Measurements from ENCODE around the gene RBFOX2.
"Not testable (repeated sequence)": the region's sequence is repeated elsewhere in the genome, so short reads cannot be mapped to it uniquely, and the experiment has no call there.

The RBFOX2 gene

GRCh38 chr22:35740616-35741015 is 288.0 kb downstream of the RBFOX2 start:
- DNase-seq (ENCODE audit: extremely low read depth, insufficient read length), result no peak
- H3K4me3 ChIP-seq (replicated peaks; ENCODE audit: low read depth, low read length), result no peak overlapping the region
- H3K36me3 ChIP-seq (ENCODE audit: control insufficient read depth, insufficient read depth, low read length), result no peaks in the 10 kb centered on the region
- H3K27me3 ChIP-seq (replicated peaks; ENCODE audit: control insufficient read depth, insufficient read depth, low read length), result no peaks in the 10 kb centered on the region; the same call in 1 of the 2 replicates
- TF ChIP-seq CTCF (IDR thresholded peaks at IDR 0.05; ENCODE audit: insufficient read depth, low read length, poor library complexity, severe bottlenecking), result no peak

GRCh38 chr22:35739931-35740380 is 288.7 kb downstream of the RBFOX2 start:
- Histone ChIP-seq H3K36me3 (ENCODE audit: control insufficient read depth, insufficient read depth, low read length) (no peaks in the 10 kb centered on the region), H3K27me3 (replicated peaks; ENCODE audit: control insufficient read depth, insufficient read depth, low read length) (no peaks in the 10 kb centered on the region; the same call in 1 of the 2 replicates)
- no peak for TF ChIP-seq CTCF (IDR thresholded peaks at IDR 0.05; ENCODE audit: insufficient read depth, low read length, poor library complexity, severe bottlenecking)

DNA sequence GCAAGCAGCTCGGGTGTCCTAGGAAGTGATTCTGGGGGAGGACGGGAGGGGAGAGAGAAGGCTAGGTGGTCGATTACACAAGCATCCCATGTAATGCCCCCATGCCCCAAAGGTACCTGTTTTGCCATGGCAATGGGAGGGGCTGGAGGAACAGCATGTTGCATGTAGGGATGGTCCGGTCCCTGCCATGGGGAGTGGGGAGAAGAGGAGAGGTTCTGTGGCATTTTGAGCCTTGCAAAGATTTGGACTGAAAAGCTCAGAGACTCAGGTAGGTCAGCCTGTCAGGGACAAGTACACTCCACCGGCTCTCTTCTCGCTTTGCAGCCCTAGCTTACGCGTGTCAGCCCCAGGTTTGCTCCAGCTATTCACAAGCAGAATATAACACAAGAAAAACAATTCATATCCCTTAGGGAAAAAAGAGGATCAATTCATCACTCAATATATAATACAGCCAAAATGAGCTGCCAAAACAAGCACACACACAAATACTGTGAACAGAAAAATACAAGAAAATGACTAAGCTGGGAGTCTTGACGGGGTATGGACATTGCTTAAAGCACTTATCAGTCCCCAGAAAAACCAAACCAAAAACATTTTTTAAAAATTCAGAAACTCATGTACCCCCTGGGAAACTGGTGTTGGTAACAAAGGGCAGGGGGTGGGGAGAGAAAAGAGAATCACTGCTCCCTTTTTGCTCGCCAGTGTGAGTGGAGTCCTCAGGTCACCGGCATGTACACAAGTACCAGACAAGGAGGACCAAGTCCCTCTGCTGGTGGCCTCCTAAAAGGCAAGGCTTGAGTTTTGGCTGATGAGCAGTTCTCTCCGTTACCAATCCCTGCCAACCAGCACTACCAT is 289.3 kb downstream of the RBFOX2 start:
- Histone ChIP-seq H3K4me3 (replicated peaks; ENCODE audit: low read depth, low read length) (no peak overlapping the region), H3K27me3 (replicated peaks; ENCODE audit: control insufficient read depth, insufficient read depth, low read length) (no peaks in the 10 kb centered on the region; the same call in 1 of the 2 replicates), H3K36me3 (ENCODE audit: control insufficient read depth, insufficient read depth, low read length) (no peaks in the 10 kb centered on the region)
- TF ChIP-seq CTCF (IDR thresholded peaks at IDR 0.05; ENCODE audit: insufficient read depth, low read length, poor library complexity, severe bottlenecking), result peak; percentile 20
- no peak for DNase-seq (ENCODE audit: extremely low read depth, insufficient read length)

More at GRCh38 chr22:35739931-35740380, 288.7 kb downstream of the RBFOX2 start:
- no peak for DNase-seq (ENCODE audit: extremely low read depth, insufficient read length)
- no peak overlapping the region for H3K4me3 ChIP-seq (replicated peaks; ENCODE audit: low read depth, low read length)

DNA sequence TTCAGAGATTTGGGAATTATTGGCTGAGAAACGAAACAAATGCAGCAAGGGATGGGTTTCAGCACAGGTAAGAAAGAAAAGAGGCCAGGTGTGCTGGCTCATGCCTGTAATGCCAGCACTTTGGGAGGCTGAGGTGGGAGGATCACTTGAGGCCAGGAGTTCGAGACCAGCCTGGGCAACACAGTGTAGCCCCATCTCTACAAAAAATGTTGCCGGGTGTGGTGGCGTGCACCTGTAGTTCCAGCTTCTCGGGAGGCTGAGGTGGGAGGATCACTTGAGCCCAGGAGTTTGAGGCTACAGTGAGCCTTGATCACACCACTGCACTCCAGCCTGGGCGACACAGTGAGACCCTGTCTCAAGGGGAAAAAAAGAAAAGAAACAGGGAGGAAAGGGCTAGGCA is 290.7 kb downstream of the RBFOX2 start:
- not testable (repeated sequence) for DNase-seq (ENCODE audit: extremely low read depth, insufficient read length); H3K36me3 ChIP-seq (ENCODE audit: control insufficient read depth, insufficient read depth, low read length); H3K4me3 ChIP-seq (replicated peaks; ENCODE audit: low read depth, low read length); H3K27me3 ChIP-seq (replicated peaks; ENCODE audit: control insufficient read depth, insufficient read depth, low read length)

DNA sequence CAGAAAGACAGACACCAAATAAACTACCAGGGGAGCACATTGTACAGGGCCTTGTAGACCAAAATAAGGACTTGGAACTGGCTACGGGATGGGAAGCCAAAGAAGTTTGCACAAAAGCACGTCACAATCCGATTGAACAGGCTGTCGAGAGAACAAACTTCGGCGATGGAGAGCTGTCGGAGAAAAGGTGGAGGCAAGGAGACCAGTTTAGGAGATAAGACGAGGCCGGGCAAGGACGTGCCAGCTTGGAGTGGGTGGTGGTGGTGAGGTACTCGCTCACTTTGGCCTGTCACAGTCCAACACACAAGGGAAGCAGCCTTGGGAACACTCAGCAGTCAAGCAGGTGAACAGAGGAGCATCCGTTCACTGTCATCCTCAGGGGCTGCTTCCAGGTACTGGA is 291.9 kb downstream of the RBFOX2 start:
- no peaks in the 10 kb centered on the region for H3K36me3 ChIP-seq (ENCODE audit: control insufficient read depth, insufficient read depth, low read length)
- no peak for TF ChIP-seq CTCF (IDR thresholded peaks at IDR 0.05; ENCODE audit: insufficient read depth, low read length, poor library complexity, severe bottlenecking)
- no peak for DNase-seq (ENCODE audit: extremely low read depth, insufficient read length)
- no peak overlapping the region for H3K4me3 ChIP-seq (replicated peaks; ENCODE audit: low read depth, low read length)
- no peaks in the 10 kb centered on the region; the same call in 1 of the 2 replicates for H3K27me3 ChIP-seq (replicated peaks; ENCODE audit: control insufficient read depth, insufficient read depth, low read length)

DNA sequence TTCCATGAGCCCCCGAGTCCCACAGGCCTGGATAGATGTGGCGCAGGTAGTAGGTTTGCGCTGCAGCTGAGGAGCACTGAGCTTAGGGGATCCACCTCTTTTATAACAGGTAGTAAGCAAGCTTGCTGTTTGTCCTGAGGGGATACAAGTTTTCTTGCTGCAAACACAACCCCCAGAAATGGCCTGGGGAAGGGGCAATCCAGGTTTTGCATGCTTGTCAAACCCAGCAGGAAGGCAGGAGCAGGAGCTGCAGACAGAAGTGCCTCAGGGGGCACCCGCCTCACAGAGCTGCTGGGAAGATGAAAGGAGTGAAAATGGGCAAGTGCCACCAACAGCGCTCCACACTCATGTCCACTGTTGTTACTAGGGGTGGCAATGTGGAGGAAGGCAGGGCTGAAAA is 292.5 kb downstream of the RBFOX2 start:
- Histone ChIP-seq H3K27me3 (replicated peaks; ENCODE audit: control insufficient read depth, insufficient read depth, low read length) (no peaks in the 10 kb centered on the region; the same call in 1 of the 2 replicates), H3K4me3 (replicated peaks; ENCODE audit: low read depth, low read length) (no peak overlapping the region), H3K36me3 (ENCODE audit: control insufficient read depth, insufficient read depth, low read length) (no peaks in the 10 kb centered on the region)
- no peak for TF ChIP-seq CTCF (IDR thresholded peaks at IDR 0.05; ENCODE audit: insufficient read depth, low read length, poor library complexity, severe bottlenecking)
- no peak for DNase-seq (ENCODE audit: extremely low read depth, insufficient read length)
